Measurements from ENCODE around the gene GTPBP6. TPM values are rescaled to one million over a fixed set of nuclear protein-coding genes. Genes with fewer than 3 reads are reported as not detected.
A peak's percentile ranks its signal among the peaks of the same experiment; 100 is the strongest.
"Not testable (repeated sequence)": the region's sequence is repeated elsewhere in the genome, so short reads cannot be mapped to it uniquely, and the experiment has no call there.

The GTPBP6 gene
- total and polyA plus RNA-seq, 10 donors: 25.4 to 69.4 (median 43.8) TPM

GRCh38 chrX:267771-268261 lies 50.8 kb downstream of the GTPBP6 start:
- TF ChIP-seq POLR2AphosphoS5 (IDR thresholded peaks at IDR 0.05) (peak in 1 of 3 donors; percentile 9), POLR2A (IDR thresholded peaks at IDR 0.05) (no peak)
- Histone ChIP-seq H3K4me3 (no peak overlapping the region), H3K27me3 (replicated peaks in 1 of 7) (no peaks in the 10 kb centered on the region), H3K36me3 (peaks cover 0 to 8% (median 0%) of the 10 kb centered on the region in 6 donors), H3K27ac (no peak overlapping the region), H3K9me3 (no peaks in the 10 kb centered on the region), H3K4me1 (peaks cover 0 to 1% (median 0%) of the 10 kb centered on the region in 6 donors)
- DNase-seq: peak; percentile 71
- WGBS, 5 donors: 88 to 96% (median 94%) methylated on average over 24 to 33 of the region's 33 CpGs
- intact Hi-C loops (cut with DNase I; ENCODE audit: low total_unique reads): no loop called here

DNA sequence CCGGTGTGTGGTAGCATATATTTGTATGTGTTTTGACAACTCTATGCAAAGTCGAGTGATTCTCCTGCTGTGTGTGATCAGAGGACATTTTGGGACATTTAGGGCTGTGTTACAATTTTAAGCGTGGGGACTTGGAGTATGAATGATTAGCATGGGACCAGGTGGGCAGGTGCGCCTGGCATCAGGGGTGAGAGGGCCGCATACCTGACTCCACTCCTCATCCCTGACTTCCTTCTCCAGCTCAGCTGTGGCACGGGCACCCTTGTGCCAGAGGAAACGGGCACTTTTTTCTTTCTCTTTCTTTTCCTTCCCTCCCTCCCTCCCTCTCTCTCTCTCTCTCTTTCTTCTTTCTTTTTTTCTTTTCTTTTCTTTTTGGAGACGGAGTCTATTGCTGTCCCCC lies 53.1 kb downstream of the GTPBP6 start:
- Histone ChIP-seq H3K4me1 (peaks cover 0 to 21% (median 9%) of the 10 kb centered on the region in 6 donors), H3K36me3 (peaks cover 0 to 8% (median 0%) of the 10 kb centered on the region in 6 donors), H3K27ac (no peak overlapping the region), H3K4me3 (no peak overlapping the region), H3K9me3 (no peaks in the 10 kb centered on the region), H3K27me3 (replicated peaks in 1 of 7) (no peaks in the 10 kb centered on the region)
- WGBS, 5 donors: 75 to 77% (median 76%) methylated on average over 8 of the region's 8 CpGs
- intact Hi-C loops (cut with DNase I; ENCODE audit: low total_unique reads): no loop called here
- DNase-seq: no peak
- TF ChIP-seq POLR2AphosphoS5 (IDR thresholded peaks at IDR 0.05) (no peak), POLR2A (IDR thresholded peaks at IDR 0.05) (no peak)
- TF ChIP-seq, protein P1, sequence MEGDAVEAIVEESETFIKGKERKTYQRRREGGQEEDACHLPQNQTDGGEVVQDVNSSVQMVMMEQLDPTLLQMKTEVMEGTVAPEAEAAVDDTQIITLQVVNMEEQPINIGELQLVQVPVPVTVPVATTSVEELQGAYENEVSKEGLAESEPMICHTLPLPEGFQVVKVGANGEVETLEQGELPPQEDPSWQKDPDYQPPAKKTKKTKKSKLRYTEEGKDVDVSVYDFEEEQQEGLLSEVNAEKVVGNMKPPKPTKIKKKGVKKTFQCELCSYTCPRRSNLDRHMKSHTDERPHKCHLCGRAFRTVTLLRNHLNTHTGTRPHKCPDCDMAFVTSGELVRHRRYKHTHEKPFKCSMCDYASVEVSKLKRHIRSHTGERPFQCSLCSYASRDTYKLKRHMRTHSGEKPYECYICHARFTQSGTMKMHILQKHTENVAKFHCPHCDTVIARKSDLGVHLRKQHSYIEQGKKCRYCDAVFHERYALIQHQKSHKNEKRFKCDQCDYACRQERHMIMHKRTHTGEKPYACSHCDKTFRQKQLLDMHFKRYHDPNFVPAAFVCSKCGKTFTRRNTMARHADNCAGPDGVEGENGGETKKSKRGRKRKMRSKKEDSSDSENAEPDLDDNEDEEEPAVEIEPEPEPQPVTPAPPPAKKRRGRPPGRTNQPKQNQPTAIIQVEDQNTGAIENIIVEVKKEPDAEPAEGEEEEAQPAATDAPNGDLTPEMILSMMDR (IDR thresholded peaks at IDR 0.05 in 8 of 11, conservative IDR thresholded peaks at IDR 0.05 in 3 of 11): no peak

GRCh38 chrX:264634-265455 lies 53.8 kb downstream of the GTPBP6 start:
- WGBS, 5 donors: 80 to 91% (median 84%) methylated on average over 16 of the region's 16 CpGs

GRCh38 chrX:264006-264405 lies 54.6 kb downstream of the GTPBP6 start:
- peak; percentile 47 for DNase-seq
- H3K27ac ChIP-seq; H3K36me3 ChIP-seq; H3K9me3 ChIP-seq; H3K27me3 ChIP-seq (replicated peaks in 1 of 7); intact Hi-C loops (cut with DNase I; ENCODE audit: low total_unique reads); H3K4me3 ChIP-seq: not testable (repeated sequence)
- peaks cover 0 to 29% (median 9%) of the 10 kb centered on the region in 6 donors for H3K4me1 ChIP-seq
- whole genome bisulfite sequencing, 5 donors: 86 to 95% (median 90%) methylated on average over 16 of the region's 16 CpGs

More at GRCh38 chrX:264634-265455, 53.8 kb downstream of the GTPBP6 start:
- intact Hi-C loops (cut with DNase I; ENCODE audit: low total_unique reads): no loop called here
- Histone ChIP-seq H3K27me3 (replicated peaks in 1 of 7) (no peaks in the 10 kb centered on the region), H3K4me3 (no peak overlapping the region), H3K27ac (no peak overlapping the region), H3K9me3 (no peaks in the 10 kb centered on the region), H3K4me1 (peaks cover 0 to 26% (median 9%) of the 10 kb centered on the region in 6 donors), H3K36me3 (peaks cover 0 to 8% (median 0%) of the 10 kb centered on the region in 6 donors)
- TF ChIP-seq POLR2AphosphoS5 (IDR thresholded peaks at IDR 0.05) (no peak), POLR2A (IDR thresholded peaks at IDR 0.05) (no peak)
- DNase-seq: peak; percentile 25

DNA sequence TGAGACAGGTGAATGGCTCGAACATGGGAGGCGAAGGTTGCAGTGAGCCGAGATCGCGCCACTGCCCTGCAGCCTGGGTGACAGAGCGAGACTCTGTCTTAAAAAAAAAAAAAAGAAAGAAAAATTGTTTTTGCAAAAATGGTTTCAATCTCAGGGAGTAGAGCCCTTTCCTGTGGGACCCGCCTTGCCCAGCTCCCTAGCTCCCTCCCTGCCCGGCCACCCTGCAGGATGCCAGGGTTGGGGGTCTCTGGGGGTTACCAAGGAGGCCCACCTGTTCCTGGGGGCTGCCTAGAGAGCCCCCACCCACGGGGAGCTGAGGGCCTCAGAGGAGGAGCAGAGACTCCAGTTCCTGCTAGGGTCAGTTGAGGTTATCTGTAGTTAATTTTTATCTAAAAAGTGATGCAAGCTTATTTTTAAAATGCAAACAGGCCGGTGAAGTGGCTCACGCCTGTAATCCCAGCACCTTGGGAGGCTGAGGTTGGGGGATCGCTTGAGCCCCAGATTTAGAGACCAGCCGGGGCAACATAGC lies 56.2 kb downstream of the GTPBP6 start:
- TF ChIP-seq POLR2A (IDR thresholded peaks at IDR 0.05) (no peak), POLR2AphosphoS5 (IDR thresholded peaks at IDR 0.05) (no peak)
- TF ChIP-seq, protein P1 (IDR thresholded peaks at IDR 0.05 in 8 of 11, conservative IDR thresholded peaks at IDR 0.05 in 3 of 11): no peak
- 62 to 75% (median 70%) methylated on average over 13 of the region's 13 CpGs for WGBS, 5 donors
- Histone ChIP-seq H3K4me1 (peaks cover 0 to 29% (median 9%) of the 10 kb centered on the region in 6 donors), H3K9me3 (no peaks in the 10 kb centered on the region), H3K36me3 (no peaks in the 10 kb centered on the region), H3K27me3 (replicated peaks in 1 of 7) (peaks cover 0 to 10% (median 0%) of the 10 kb centered on the region in 7 donors), H3K4me3 (no peak overlapping the region), H3K27ac (peak overlapping the region in 2 of 8 donors; percentile 44 to 62)
- intact Hi-C loops (cut with DNase I; ENCODE audit: low total_unique reads): no loop called here
- peak; percentile 59 for DNase-seq

Data from spleen (tissue), 11 donors.